ENCODE measurements around the gene CTIF. TPM values are rescaled to one million over a fixed set of nuclear protein-coding genes. Genes with fewer than 3 reads are reported as not detected.

The CTIF gene
- total RNA-seq, 1 experiment from 2014 or later: 5.8 TPM

DNA sequence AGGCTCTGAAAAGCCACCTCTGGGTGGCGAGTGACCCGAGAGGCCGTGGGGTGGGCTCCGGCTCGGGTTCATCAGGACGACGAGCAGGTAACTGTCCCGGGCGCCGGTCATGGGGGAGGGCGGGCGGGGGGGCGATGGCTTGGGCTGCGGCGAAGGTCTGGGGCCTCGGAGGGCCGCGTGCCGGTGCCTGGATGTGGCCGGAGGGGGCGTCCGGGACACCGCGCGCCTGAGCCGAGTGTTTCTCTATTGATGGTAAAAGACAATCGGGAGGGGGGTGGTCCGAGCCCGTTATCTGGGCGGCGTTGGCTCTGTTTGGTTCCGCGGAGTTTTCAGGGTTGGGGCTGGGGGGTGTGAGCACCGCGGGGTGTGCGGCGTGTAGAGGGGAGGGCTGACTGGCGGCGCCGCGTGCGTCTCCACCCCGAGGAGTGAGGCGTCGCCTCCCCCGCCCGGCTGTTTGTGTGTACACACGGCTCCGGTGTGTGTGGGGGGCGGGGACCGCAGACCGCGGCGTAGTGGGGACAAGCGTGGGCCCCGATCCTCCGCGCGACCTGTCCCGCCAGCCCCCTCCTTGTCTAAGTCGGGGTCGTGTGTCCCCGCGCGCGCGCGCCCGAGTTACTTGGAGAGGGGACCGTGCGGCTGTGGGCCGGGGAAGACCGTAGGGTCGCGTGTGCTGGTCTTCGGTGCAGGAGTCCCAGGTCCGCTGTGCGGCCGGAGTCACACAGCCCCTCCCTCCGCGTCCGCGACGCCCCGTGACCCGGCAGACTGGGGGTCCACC is 1.6 kb downstream of the CTIF start:
- Histone ChIP-seq H3K4me2 (ENCODE audit: low read length) (peak overlapping the region; percentile 87), H3F3A (ENCODE audit: low read length, unreplicated experiment) (no peaks in the 10 kb centered on the region), H3K27me3 (ENCODE audit: low read length) (no peaks in the 10 kb centered on the region), H3K36me3 (ENCODE audit: low read depth, low read length) (no peaks in the 10 kb centered on the region), H3K4me3 (ENCODE audit: low read length) (peak overlapping the region; percentile 76), H3K4me1 (ENCODE audit: insufficient read depth, low read length) (peaks cover 23% of the 10 kb centered on the region; the same call in 1 of the 2 replicates), H3K9ac (ENCODE audit: low read length) (peak overlapping the region; percentile 40), H3K79me2 (ENCODE audit: low read length) (peaks cover 4% of the 10 kb centered on the region; the same call in 1 of the 2 replicates), H2AFZ (ENCODE audit: low read length) (peak overlapping the region; percentile 77), H3K9me2 (replicated peaks; ENCODE audit: low read length) (no peaks in the 10 kb centered on the region), H3K9me3 (ENCODE audit: low read length) (no peaks in the 10 kb centered on the region), H3K27ac (ENCODE audit: low read length) (no peak overlapping the region), H4K20me1 (ENCODE audit: low read length) (no peaks in the 10 kb centered on the region)
- DNase-seq (peak; percentile 29), ATAC-seq (peak; percentile 37)
- TF ChIP-seq CTCF (conservative IDR thresholded peaks at IDR 0.05; ENCODE audit: low read depth, low read length) (no peak), EZH2phosphoT487 (IDR thresholded peaks at IDR 0.05; ENCODE audit: borderline replicate concordance, low read length) (no peak), EZH2 (IDR thresholded peaks at IDR 0.05; ENCODE audit: low read length, unreplicated experiment) (no peak)
- ChIA-PET CTCF (no interaction called here), POLR2A (ENCODE audit: unreplicated experiment) (no interaction called here)
- BruUV-seq (replicated peaks): no TSS peak
- intact Hi-C loops (cut with micrococcal nuclease): loop anchor here (2.0 to 10.0 kb wide), 2 partner anchors 66 to 90 kb away; no protein-coding TSS in a partner anchor

- no peaks in the 10 kb centered on the region for H3K27me3 ChIP-seq (ENCODE audit: low read length)
- peak; percentile 50 for DNase-seq
- no TSS peak for BruUV-seq (replicated peaks)
- peak overlapping the region; percentile 68 for H2AFZ ChIP-seq (ENCODE audit: low read length)
- peaks cover 4% of the 10 kb centered on the region; the same call in 1 of the 2 replicates for H3K79me2 ChIP-seq (ENCODE audit: low read length)
- H3K9me3 ChIP-seq (ENCODE audit: low read length): no peaks in the 10 kb centered on the region
- H3K4me2 ChIP-seq (ENCODE audit: low read length): peak overlapping the region; percentile 87
- no peaks in the 10 kb centered on the region for H3K36me3 ChIP-seq (ENCODE audit: low read depth, low read length)
- no peaks in the 10 kb centered on the region for H3F3A ChIP-seq (ENCODE audit: low read length, unreplicated experiment)
- intact Hi-C loops (cut with micrococcal nuclease): loop anchor here (2.0 to 10.0 kb wide), 2 partner anchors 66 to 90 kb away; no protein-coding TSS in a partner anchor
- peak overlapping the region; percentile 40; the same call in 1 of the 2 replicates for H3K9ac ChIP-seq (ENCODE audit: low read length)
- TF ChIP-seq CTCF (conservative IDR thresholded peaks at IDR 0.05; ENCODE audit: low read depth, low read length) (no peak), EZH2phosphoT487 (IDR thresholded peaks at IDR 0.05; ENCODE audit: borderline replicate concordance, low read length) (no peak), EZH2 (IDR thresholded peaks at IDR 0.05; ENCODE audit: low read length, unreplicated experiment) (no peak)
- H3K9me2 ChIP-seq (replicated peaks; ENCODE audit: low read length): no peaks in the 10 kb centered on the region
- ATAC-seq: peak; percentile 68
- H4K20me1 ChIP-seq (ENCODE audit: low read length): no peaks in the 10 kb centered on the region
- ChIA-PET CTCF (no interaction called here), POLR2A (ENCODE audit: unreplicated experiment) (no interaction called here)
- no peak overlapping the region for H3K27ac ChIP-seq (ENCODE audit: low read length)
- H3K4me1 ChIP-seq (ENCODE audit: insufficient read depth, low read length): peaks cover 23% of the 10 kb centered on the region; the same call in 1 of the 2 replicates
- peak overlapping the region; percentile 76 for H3K4me3 ChIP-seq (ENCODE audit: low read length)
Measured at GRCh38 chr18:48541026-48541746, 2.4 kb downstream of the CTIF start.
